Urothelium cell line (cell line): ENCODE measurements around the gene HPCA.

ENCODE experiments used
- DNase-seq: peaks from one replicate; pipeline ENCODE4 v3.0.0; 2011; ENCODE audit warnings: low spot score, mixed read lengths
- FAIRE-seq: peaks from 2 replicates; lab custom pipeline; 2011; peaks lifted over from hg19 to GRCh38; lab: Jason Lieb, UNC

The HPCA gene

DNA sequence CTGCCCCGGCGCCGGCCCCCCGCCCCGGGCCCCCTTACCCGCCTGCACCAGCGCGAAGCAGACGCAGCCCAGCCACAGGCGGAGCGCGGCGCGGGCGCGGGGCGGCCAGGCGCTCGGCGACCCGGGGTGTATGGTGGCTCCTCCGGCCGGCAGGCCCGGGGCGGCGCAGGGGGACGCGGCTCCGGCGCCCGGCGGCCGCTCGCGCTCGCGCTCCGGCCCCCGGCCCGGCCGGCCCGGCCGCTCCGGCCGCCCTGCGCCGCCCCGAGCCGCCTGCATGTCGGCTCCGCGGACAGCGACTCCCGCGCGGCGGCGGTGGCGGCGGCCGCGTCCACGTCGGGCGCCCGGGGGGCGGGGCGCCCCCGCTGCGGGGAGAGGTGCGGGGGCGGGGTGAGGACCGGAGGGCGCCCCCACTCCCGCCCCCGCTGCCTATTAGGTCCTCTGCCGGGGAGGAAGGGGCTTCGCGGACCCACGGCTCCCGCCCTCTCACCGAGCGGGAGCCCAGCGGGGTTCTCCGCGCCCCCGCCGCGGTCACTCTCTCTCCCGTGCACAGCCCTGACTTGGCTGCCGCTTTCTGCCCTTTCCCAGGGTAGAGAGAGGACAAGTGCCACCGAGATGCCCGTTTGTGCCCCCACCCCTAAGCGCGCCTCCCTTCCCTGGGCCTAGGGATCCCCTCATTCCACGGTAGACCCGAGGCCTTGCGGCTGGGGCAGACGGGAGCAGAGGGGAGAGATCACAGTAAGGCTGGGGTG is 15.5 kb upstream of the HPCA start, which contains the start of gene FNDC5:
TSS of gene FNDC5 (minus strand) at position 298 of the 749 bp plus-strand sequence.
- FAIRE-seq = no peak
- DNase-seq = no peak

GRCh38 chr1:32871364-32872191 is 14.7 kb upstream of the HPCA start:
- DNase-seq (no peak), FAIRE-seq (no peak)

GRCh38 chr1:32872192-32872460 is 14.2 kb upstream of the HPCA start:
- FAIRE-seq (no peak), DNase-seq (no peak)

- FAIRE-seq (no peak), DNase-seq (no peak)
Observed at GRCh38 chr1:32873484-32873883, 12.8 kb upstream of the HPCA start.

DNA sequence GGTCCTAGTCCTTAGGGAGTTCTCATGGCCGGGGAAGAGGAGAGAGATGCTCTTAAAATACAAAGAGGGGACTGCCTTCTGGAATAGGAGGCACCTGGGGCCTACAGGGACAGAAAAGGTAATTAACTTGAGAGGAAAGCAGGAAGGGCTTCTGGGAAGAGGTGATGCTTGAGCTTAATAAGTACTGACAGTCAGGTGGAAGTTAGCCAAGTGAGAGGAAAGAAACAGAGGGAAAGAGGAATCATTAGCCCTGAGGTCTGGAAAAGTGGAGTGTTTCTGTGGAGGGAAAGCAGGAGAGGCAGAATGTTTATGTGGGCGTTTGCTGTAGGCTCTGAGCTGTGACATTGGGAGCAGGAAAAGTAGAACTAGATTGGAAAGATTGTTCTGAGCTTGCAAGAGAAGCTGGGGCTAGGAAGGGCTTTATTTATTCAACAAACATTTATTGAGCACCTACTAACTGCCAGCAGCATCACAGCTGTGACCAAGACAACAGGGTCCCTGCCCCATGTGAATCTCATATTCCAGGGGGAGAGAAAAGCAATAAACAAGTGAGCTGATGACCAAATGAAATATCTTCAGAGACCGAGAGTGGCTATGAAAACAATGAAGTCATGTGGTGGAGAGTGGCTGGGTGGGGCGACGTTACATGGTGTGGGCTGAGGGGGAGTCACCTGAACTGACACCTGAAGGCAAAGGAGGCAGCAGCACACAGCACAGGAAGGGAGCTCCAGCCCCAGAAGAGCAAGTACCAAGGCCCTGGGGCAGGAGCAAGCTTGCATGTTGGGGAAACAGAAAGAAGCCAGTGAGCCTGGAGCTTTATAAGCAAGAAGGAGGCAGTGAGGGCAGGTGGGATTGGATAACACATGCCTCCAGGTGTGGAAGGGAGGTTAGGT is 11.2 kb upstream of the HPCA start:
- DNase-seq = no peak

DNA sequence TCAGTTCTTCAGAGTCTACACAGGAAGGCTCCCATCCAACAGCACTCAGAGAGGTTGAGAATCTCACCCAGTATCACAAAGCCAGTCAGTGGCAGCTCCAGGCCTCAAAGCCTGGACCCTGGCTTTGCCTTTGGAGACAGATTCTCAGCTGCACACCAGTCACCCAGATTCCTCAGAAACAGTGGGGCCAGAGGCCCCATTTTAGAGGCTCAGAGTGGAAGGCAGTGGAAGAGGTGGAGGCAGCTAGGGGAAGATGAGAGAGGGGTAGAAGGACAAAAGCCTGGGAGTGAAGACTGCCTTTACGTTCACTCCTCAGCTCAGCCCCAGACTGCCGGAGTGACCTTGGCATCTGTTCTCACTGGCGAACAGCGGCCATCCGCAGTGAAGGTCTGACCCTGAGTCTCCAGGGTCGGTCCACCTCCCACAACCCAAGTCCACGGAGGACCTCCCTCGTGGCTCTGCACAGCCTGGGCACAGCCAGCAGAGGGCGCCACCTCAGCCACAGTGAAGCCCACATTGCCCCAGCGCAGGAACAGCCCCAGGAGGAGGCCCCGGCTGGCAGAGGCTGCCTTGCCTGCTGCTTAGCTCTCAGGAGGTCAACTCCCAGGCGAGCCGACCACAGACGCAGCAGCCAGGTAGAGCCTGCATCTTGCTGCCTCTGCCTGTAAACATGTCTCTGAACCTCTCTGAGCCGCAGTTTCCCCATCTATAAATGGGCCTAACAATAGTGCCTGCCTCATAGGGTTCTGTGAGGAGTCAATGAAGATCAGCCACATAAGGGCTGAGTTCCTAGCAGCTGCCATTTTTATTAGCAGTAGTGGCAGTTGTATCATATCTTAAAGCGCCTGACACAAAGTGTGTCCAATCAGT is 9.7 kb upstream of the HPCA start:
- peak; percentile 72 for DNase-seq
- FAIRE-seq = no peak

More for the DNA sequence above, 11.2 kb upstream of the HPCA start:
- no peak for FAIRE-seq

- DNase-seq (no peak), FAIRE-seq (no peak)
Observed at GRCh38 chr1:32877211-32878110, 8.8 kb upstream of the HPCA start.

DNA sequence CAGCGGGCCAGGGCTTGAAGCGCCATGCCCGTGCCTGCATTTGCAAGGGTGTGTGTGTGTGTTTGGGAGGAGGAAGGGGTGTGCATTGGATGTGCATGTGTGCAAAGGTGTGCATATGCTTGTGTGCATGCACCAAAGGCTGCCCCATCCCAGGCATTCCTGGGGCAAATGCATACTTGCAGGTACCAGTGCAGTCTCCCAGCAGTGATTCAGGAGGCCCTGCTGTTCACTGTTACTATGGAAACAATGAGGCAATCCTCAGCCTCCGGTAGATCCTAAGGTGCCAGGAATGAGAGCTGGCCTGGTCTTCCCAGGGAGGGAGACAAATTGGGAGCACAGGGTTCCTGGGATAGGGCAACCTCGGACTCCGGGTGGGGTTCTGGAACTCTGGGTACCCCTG is 8.1 kb upstream of the HPCA start:
- DNase-seq (peak; percentile 56), FAIRE-seq (no peak)

GRCh38 chr1:32878637-32879041 is 7.7 kb upstream of the HPCA start:
- no peak for DNase-seq
- no peak for FAIRE-seq

GRCh38 chr1:32881291-32881690 is 5.0 kb upstream of the HPCA start:
- FAIRE-seq (no peak), DNase-seq (no peak)

DNA sequence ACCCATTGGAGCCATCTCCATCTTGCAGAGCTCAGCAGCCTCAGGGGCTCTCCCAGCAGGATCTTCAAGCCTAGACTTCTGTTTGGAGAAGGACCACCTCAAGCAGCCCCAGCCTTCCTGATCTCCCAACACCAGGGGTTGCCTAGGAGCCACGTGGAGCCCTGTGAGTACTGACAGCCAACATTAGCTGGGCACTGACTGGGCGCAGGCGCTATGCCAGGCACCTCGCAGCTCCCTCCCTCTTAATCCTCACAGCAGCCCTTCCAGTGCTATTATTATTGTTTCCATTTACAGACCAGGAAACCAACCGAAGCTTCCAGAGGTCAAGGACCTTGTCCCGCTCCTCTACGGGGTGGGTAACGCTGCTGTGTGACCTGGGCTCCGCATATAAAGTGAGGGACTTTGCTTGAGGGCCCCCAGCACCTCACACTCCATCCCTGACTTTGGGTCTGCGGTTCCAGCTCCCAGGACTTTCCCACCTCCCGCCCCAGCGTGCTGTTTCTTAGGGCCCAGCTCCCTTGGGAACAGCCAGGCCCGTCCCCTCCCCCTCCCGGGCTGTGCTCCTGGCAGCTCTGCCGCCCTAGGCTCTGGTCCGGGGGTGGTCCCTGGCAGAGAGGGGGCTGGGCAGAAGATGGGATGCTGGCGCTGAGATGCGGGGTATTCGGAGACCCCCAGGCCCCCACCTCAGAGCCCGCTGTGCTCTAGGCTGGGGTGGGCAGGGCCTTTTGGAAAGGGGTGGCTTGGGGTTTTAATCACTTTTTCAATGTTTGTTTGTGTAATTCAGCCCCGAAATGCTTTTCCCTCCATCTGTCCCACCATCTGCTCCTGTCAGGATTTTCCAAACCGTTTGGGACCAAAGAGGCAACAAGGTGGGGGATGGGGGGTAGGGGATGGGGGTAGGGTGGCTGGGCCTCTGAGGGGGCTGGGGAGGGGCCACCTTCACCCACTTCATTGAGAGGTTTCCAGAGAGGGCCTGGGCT is 4.1 kb upstream of the HPCA start:
- DNase-seq (no peak), FAIRE-seq (no peak)

GRCh38 chr1:32883338-32884031 is 2.8 kb upstream of the HPCA start:
- FAIRE-seq (no peak), DNase-seq (no peak)

GRCh38 chr1:32884032-32884372 is 2.3 kb upstream of the HPCA start:
- FAIRE-seq = no peak

GRCh38 chr1:32884726-32885125 is 1.6 kb upstream of the HPCA start:
- no peak for DNase-seq
- FAIRE-seq = no peak

More at GRCh38 chr1:32884032-32884372, 2.3 kb upstream of the HPCA start:
- DNase-seq = no peak

GRCh38 chr1:32885676-32886003 is 651 bp upstream of the HPCA start:
- DNase-seq (no peak), FAIRE-seq (peak; percentile 13)

DNA sequence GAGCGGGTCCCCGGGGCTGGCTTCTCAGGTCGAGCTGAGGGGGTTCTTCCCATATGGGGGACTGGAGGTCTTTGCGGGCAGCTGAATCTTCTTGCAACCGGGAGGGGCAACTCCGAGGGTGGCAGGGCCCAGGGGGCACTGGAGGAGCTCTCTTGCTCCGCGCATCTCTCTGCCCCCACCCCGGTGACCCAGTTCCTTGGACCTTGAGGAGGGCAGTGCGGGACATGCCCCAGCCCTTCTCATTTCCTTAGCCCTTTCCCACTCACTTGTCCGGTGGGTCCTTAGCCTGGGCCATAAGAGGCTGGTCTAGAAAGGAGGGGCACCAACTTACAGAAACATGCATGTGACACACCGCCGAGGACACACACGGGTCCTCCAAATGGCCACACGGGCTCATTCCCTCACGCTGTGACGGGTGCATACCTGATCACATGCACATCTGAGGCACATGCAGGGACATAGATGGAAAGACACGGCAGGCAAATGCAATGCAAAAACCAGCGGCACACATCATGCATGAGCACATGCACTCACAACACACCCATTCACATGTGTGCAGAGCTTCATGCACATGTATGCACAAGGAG is 630 bp downstream of the HPCA start:
- FAIRE-seq = no peak
- DNase-seq = no peak

- DNase-seq = no peak
- peak; percentile 95 for FAIRE-seq
Observed at GRCh38 chr1:32887623-32888022, 1.3 kb downstream of the HPCA start.
